ENCODE results near the gene TBC1D9.

GRCh38 chr4:140626661-140627376, 129.4 kb downstream of the TBC1D9 start:
- TF ChIP-seq EZH2phosphoT487 (IDR thresholded peaks at IDR 0.05; ENCODE audit: low read length): no peak
- TF ChIP-seq CTCF (IDR thresholded peaks at IDR 0.05; ENCODE audit: low read length): peak; percentile 24
- no peak for TF ChIP-seq EZH2 (optimal IDR thresholded peaks at IDR 0.05; ENCODE audit: low read depth, low read length)

Measured in MM.1S (cell line).